ENCODE data around the gene LYPD6B. TPM values are rescaled to one million over a fixed set of nuclear protein-coding genes. Genes with fewer than 3 reads are reported as not detected.

LYPD6B gene
- total RNA-seq, 1 experiment from 2014 or later = 6.1 TPM

DNA sequence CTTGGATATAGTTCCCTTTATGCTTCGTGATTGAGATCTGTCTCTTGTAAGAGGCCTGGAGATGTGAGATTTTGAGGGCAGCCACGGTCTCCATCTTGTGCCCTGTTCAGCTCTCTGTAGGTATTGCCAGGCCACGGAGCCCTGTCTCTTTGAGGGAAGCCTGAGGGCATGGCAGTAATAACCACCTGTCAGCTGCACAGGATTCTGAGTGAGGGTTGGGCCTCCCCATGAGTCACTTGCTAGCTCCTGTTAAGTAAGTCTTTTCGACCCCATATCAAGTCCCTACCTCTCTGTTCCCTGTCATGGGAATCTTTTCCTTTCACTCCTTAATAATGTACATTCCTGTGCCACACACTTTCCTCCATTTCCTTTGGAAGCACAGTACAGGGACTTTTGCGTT, 20.4 kb downstream of the LYPD6B start:
- intact Hi-C loops (cut with micrococcal nuclease) = no loop called here
- Histone ChIP-seq H3K9me3 (ENCODE audit: control insufficient read depth in 1 of 2, insufficient read depth in 1 of 2, low read depth in 1 of 2, low read length in 2 of 2) (no peaks in the 10 kb centered on the region), H3K4me2 (ENCODE audit: low read length) (no peak overlapping the region), H3K9ac (ENCODE audit: low read length) (no peak overlapping the region), H3K27ac (ENCODE audit: low read depth, low read length) (no peak overlapping the region), H3K79me2 (ENCODE audit: insufficient read depth, low read length) (no peaks in the 10 kb centered on the region), H3K4me1 (ENCODE audit: control insufficient read depth in 1 of 2, insufficient read depth in 2 of 2, low read length in 2 of 2) (no peaks in the 10 kb centered on the region), H2AFZ (ENCODE audit: low read depth, low read length, poor library complexity, severe bottlenecking) (no peak overlapping the region), H3K36me3 (ENCODE audit: control insufficient read depth in 1 of 2, insufficient read depth in 2 of 2, low read length in 2 of 2) (no peaks in the 10 kb centered on the region), H3K4me3 (replicated peaks in 1 of 2; ENCODE audit: low read depth in 1 of 2, low read length in 2 of 2) (no peak overlapping the region), H4K20me1 (ENCODE audit: insufficient read depth) (no peaks in the 10 kb centered on the region), H3K27me3 (ENCODE audit: insufficient read depth, low read length) (no peaks in the 10 kb centered on the region), H3K9me2 (ENCODE audit: insufficient read depth) (no peaks in the 10 kb centered on the region)
- BruUV-seq (replicated peaks) = no TSS peak
- no peak for DNase-seq (ENCODE audit: low read depth, low spot score)
- RAD21 ChIA-PET (ENCODE audit: low non-redundant PET in 1 of 2, low total read pairs in 2 of 2, uncharacterized antibody in 2 of 2, unreplicated experiment in 2 of 2) = no interaction called here
- TF ChIP-seq POLR2A (IDR thresholded peaks at IDR 0.05; ENCODE audit: borderline replicate concordance, extremely low read depth, insufficient read depth, insufficient read length) = no peak
- TF ChIP-seq, protein P1, sequence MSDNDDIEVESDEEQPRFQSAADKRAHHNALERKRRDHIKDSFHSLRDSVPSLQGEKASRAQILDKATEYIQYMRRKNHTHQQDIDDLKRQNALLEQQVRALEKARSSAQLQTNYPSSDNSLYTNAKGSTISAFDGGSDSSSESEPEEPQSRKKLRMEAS (IDR thresholded peaks at IDR 0.05) = no peak
- TF ChIP-seq ZNF274 (IDR thresholded peaks at IDR 0.05; ENCODE audit: low read depth, low read length) = no peak
- CTCF ChIA-PET = no interaction called here
- no peak for ATAC-seq
- POLR2A ChIA-PET = no interaction called here

DNA sequence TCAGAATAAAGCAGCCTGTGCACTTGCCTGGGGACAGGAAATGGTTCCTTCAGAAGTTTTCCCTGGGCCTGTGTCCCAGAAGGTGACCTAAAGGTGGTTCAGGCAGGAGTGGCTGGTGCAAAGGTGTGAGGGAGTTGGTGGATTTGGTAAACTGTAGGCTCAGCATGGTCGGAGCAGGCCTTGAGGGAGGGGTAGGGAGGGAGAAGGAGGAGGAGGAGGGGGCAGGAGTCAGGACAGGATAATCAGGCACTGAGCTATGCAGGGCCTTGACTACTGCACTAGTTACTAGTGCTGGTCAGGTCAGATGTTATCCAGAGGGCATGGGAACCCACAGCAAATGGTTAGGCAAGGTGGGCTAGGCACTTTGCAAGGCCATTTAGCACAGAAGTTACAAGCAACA, 21.3 kb downstream of the LYPD6B start:
- Histone ChIP-seq H3K4me3 (replicated peaks in 1 of 2; ENCODE audit: low read depth in 1 of 2, low read length in 2 of 2) (no peak overlapping the region), H4K20me1 (ENCODE audit: insufficient read depth) (no peaks in the 10 kb centered on the region), H2AFZ (ENCODE audit: low read depth, low read length, poor library complexity, severe bottlenecking) (no peak overlapping the region), H3K27me3 (ENCODE audit: insufficient read depth, low read length) (no peaks in the 10 kb centered on the region), H3K4me1 (ENCODE audit: control insufficient read depth in 1 of 2, insufficient read depth in 2 of 2, low read length in 2 of 2) (no peaks in the 10 kb centered on the region; a peak in 1 of 4 replicates), H3K4me2 (ENCODE audit: low read length) (no peak overlapping the region), H3K9ac (ENCODE audit: low read length) (no peak overlapping the region), H3K79me2 (ENCODE audit: insufficient read depth, low read length) (no peaks in the 10 kb centered on the region), H3K36me3 (ENCODE audit: control insufficient read depth in 1 of 2, insufficient read depth in 2 of 2, low read length in 2 of 2) (no peaks in the 10 kb centered on the region), H3K9me2 (ENCODE audit: insufficient read depth) (no peaks in the 10 kb centered on the region), H3K27ac (ENCODE audit: low read depth, low read length) (no peak overlapping the region), H3K9me3 (ENCODE audit: control insufficient read depth in 1 of 2, insufficient read depth in 1 of 2, low read depth in 1 of 2, low read length in 2 of 2) (no peaks in the 10 kb centered on the region)
- ChIA-PET CTCF (no interaction called here), RAD21 (ENCODE audit: low non-redundant PET in 1 of 2, low total read pairs in 2 of 2, uncharacterized antibody in 2 of 2, unreplicated experiment in 2 of 2) (no interaction called here), POLR2A (no interaction called here)
- ATAC-seq (no peak), DNase-seq (ENCODE audit: low read depth, low spot score) (no peak)
- intact Hi-C loops (cut with micrococcal nuclease) = no loop called here
- BruUV-seq (replicated peaks) = no TSS peak
- TF ChIP-seq, protein P2, sequence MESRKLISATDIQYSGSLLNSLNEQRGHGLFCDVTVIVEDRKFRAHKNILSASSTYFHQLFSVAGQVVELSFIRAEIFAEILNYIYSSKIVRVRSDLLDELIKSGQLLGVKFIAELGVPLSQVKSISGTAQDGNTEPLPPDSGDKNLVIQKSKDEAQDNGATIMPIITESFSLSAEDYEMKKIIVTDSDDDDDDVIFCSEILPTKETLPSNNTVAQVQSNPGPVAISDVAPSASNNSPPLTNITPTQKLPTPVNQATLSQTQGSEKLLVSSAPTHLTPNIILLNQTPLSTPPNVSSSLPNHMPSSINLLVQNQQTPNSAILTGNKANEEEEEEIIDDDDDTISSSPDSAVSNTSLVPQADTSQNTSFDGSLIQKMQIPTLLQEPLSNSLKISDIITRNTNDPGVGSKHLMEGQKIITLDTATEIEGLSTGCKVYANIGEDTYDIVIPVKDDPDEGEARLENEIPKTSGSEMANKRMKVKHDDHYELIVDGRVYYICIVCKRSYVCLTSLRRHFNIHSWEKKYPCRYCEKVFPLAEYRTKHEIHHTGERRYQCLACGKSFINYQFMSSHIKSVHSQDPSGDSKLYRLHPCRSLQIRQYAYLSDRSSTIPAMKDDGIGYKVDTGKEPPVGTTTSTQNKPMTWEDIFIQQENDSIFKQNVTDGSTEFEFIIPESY (IDR thresholded peaks at IDR 0.05; ENCODE audit: extremely low read depth, insufficient replicate concordance, low read length) = no peak
- no peak for TF ChIP-seq RAD21 (IDR thresholded peaks at IDR 0.05; ENCODE audit: low read depth)
- no peak for TF ChIP-seq ZFX (IDR thresholded peaks at IDR 0.05)
- TF ChIP-seq, protein P3, sequence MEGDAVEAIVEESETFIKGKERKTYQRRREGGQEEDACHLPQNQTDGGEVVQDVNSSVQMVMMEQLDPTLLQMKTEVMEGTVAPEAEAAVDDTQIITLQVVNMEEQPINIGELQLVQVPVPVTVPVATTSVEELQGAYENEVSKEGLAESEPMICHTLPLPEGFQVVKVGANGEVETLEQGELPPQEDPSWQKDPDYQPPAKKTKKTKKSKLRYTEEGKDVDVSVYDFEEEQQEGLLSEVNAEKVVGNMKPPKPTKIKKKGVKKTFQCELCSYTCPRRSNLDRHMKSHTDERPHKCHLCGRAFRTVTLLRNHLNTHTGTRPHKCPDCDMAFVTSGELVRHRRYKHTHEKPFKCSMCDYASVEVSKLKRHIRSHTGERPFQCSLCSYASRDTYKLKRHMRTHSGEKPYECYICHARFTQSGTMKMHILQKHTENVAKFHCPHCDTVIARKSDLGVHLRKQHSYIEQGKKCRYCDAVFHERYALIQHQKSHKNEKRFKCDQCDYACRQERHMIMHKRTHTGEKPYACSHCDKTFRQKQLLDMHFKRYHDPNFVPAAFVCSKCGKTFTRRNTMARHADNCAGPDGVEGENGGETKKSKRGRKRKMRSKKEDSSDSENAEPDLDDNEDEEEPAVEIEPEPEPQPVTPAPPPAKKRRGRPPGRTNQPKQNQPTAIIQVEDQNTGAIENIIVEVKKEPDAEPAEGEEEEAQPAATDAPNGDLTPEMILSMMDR (IDR thresholded peaks at IDR 0.05 in 2 of 3, conservative IDR thresholded peaks at IDR 0.05 in 1 of 3; ENCODE audit: borderline replicate concordance in 1 of 3, insufficient read depth in 1 of 3, low read depth in 2 of 3, low read length in 2 of 3) = no peak
- no peak for TF ChIP-seq FOSL1 (IDR thresholded peaks at IDR 0.05; ENCODE audit: low read depth)
- TF ChIP-seq JUND (IDR thresholded peaks at IDR 0.05) = no peak
- TF ChIP-seq ZNF274 (IDR thresholded peaks at IDR 0.05; ENCODE audit: low read depth, low read length) = no peak
- TF ChIP-seq, protein P4, sequence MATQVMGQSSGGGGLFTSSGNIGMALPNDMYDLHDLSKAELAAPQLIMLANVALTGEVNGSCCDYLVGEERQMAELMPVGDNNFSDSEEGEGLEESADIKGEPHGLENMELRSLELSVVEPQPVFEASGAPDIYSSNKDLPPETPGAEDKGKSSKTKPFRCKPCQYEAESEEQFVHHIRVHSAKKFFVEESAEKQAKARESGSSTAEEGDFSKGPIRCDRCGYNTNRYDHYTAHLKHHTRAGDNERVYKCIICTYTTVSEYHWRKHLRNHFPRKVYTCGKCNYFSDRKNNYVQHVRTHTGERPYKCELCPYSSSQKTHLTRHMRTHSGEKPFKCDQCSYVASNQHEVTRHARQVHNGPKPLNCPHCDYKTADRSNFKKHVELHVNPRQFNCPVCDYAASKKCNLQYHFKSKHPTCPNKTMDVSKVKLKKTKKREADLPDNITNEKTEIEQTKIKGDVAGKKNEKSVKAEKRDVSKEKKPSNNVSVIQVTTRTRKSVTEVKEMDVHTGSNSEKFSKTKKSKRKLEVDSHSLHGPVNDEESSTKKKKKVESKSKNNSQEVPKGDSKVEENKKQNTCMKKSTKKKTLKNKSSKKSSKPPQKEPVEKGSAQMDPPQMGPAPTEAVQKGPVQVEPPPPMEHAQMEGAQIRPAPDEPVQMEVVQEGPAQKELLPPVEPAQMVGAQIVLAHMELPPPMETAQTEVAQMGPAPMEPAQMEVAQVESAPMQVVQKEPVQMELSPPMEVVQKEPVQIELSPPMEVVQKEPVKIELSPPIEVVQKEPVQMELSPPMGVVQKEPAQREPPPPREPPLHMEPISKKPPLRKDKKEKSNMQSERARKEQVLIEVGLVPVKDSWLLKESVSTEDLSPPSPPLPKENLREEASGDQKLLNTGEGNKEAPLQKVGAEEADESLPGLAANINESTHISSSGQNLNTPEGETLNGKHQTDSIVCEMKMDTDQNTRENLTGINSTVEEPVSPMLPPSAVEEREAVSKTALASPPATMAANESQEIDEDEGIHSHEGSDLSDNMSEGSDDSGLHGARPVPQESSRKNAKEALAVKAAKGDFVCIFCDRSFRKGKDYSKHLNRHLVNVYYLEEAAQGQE (IDR thresholded peaks at IDR 0.05; ENCODE audit: low read depth) = no peak
- no peak for TF ChIP-seq CBX3 (IDR thresholded peaks at IDR 0.05; ENCODE audit: low read depth)
- TF ChIP-seq TCF7L2 (IDR thresholded peaks at IDR 0.05; ENCODE audit: borderline replicate concordance, extremely low read depth, insufficient read depth, insufficient read length) = no peak
- TF ChIP-seq YY1 (IDR thresholded peaks at IDR 0.05; ENCODE audit: extremely low read depth, insufficient replicate concordance, low read depth, low read length) = no peak
